ENCODE results near the gene REG4.

REG4 gene

DNA sequence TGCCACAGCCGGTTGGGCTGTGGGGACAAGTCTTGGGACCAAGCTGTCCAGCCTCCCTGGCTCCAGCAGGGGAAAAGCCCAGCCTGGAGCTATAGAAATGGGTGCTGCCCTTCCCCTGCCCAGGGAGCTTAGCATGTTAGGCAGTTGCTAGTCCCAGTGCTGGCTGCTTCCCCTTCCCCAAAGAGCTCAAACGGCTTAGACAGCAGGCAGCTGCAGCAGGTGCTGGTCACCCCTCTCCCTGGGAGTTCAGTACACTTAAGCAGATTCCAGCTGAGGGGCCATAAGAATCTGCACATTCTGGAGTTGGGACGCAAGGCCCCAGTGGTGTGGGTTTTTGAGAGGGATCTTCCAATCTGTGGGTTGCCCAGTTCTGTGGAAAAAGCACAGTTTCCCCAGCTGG lies 11.1 kb upstream of the REG4 start:
- no peak for DNase-seq (ENCODE audit: low read depth)
- TF ChIP-seq, protein P1, sequence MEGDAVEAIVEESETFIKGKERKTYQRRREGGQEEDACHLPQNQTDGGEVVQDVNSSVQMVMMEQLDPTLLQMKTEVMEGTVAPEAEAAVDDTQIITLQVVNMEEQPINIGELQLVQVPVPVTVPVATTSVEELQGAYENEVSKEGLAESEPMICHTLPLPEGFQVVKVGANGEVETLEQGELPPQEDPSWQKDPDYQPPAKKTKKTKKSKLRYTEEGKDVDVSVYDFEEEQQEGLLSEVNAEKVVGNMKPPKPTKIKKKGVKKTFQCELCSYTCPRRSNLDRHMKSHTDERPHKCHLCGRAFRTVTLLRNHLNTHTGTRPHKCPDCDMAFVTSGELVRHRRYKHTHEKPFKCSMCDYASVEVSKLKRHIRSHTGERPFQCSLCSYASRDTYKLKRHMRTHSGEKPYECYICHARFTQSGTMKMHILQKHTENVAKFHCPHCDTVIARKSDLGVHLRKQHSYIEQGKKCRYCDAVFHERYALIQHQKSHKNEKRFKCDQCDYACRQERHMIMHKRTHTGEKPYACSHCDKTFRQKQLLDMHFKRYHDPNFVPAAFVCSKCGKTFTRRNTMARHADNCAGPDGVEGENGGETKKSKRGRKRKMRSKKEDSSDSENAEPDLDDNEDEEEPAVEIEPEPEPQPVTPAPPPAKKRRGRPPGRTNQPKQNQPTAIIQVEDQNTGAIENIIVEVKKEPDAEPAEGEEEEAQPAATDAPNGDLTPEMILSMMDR (IDR thresholded peaks at IDR 0.05; ENCODE audit: low read depth, low read length, missing control alignments): no peak
- no peak overlapping the region for H3K4me3 ChIP-seq (ENCODE audit: low read depth, low read length)

DNA sequence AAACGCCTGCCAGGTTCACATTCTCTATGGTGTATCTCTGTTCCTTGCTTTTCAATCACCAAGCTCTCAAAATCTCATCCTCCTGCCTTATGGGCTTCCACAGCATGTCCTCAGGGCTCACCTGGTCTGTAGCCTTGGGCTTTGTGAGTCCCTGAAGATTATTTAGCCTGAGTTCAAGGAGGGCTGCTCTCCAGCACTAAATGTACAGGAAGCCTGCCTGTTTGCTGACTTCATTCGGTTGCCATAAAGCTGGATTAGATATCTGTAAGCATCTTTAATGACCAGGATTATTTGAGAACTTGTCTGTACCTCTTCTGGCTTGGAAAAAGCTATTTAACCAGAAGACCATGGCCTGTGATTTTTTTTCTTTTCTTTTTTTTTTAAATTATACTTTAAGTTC lies 6.9 kb upstream of the REG4 start:
- H3K4me3 ChIP-seq (ENCODE audit: low read depth, low read length): no peak overlapping the region
- TF ChIP-seq, protein P1 (IDR thresholded peaks at IDR 0.05; ENCODE audit: low read depth, low read length, missing control alignments): no peak
- no peak for DNase-seq (ENCODE audit: low read depth)

DNA sequence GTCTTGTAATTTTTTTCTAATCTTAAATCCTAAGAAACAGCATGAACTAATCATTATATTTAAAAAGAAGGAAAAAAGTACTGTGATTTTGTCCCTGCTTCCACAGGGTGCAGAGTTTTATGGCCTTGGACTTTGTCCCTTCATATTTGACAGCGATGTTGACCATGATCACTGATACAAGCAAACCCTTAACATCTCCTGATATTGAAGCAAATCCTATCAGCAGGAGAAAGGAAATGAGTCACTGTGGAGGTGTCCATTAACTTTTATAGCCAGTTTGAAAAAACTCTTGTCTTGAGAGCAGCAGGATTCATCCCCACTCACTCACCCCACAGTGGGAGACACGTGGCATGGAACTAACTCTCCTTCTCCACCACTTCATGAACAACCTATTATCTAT lies 5.1 kb upstream of the REG4 start:
- no peak for DNase-seq (ENCODE audit: low read depth)
- TF ChIP-seq, protein P1 (IDR thresholded peaks at IDR 0.05; ENCODE audit: low read depth, low read length, missing control alignments): no peak

DNA sequence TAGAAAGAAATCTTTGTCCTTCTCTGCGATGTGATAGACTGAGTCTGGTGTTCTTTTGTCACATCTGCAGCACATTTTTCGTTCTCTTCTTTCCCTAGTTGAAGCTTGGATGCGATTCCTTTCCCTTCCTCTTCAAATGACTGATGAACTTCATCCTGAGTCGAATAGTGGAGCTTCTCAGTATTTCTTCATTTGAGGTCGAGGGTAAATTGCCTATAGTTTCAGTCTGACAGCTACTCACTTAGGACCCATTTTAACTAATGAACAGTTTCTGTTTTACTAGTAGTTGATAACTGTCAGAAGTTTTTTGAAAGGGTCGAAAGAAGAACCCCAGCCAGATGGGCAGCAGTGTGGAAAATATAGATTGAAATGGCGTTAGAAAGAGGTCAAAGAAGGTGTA lies 4.7 kb upstream of the REG4 start:
- DNase-seq (ENCODE audit: low read depth): no peak
- H3K4me3 ChIP-seq (ENCODE audit: low read depth, low read length): no peak overlapping the region
- TF ChIP-seq, protein P1 (IDR thresholded peaks at IDR 0.05; ENCODE audit: low read depth, low read length, missing control alignments): no peak

More for the DNA sequence above, 5.1 kb upstream of the REG4 start:
- H3K4me3 ChIP-seq (ENCODE audit: low read depth, low read length): no peak overlapping the region

DNA sequence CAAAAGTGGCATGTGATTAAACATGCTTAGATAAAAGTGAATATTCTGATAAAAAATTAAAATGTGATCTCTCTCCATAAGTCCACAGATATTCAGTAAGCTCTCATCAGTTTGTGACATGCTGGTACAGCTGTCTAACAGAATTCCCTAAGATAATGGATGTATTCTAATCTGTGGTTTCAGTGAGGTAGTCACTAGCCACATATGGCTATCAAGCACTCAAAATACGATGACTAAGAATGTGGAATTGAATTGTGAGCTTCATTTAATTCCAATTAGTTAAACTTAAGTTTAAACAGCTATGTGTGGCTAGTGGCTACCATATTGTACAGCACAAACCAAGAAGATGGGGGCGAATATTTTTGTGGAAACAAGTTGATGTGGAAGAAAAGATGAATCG lies 4.1 kb upstream of the REG4 start:
- H3K4me3 ChIP-seq (ENCODE audit: low read depth, low read length): no peak overlapping the region
- DNase-seq (ENCODE audit: low read depth): no peak
- TF ChIP-seq, protein P1 (IDR thresholded peaks at IDR 0.05; ENCODE audit: low read depth, low read length, missing control alignments): no peak

DNA sequence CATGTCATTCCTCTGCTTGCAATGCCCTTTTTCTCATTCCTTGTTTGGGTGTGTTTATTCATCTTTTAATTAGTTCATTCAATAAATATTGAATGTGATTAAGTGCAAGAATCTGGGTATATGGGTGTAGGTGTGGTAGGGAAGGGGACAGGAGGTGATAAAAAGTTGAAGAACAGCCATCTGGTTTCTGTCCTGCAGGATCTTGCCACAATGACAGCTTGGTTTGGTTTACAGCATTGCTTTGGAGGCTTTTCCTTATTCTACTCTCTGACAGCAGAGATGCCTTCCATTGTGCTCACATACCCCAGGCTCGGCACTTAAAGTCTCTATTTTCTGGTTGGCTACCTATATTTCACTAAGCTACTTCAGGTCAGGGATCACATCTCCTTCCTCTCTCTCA lies 3.0 kb upstream of the REG4 start:
- H3K4me3 ChIP-seq (ENCODE audit: low read depth, low read length): no peak overlapping the region
- no peak for DNase-seq (ENCODE audit: low read depth)
- TF ChIP-seq, protein P1 (IDR thresholded peaks at IDR 0.05; ENCODE audit: low read depth, low read length, missing control alignments): no peak

DNA sequence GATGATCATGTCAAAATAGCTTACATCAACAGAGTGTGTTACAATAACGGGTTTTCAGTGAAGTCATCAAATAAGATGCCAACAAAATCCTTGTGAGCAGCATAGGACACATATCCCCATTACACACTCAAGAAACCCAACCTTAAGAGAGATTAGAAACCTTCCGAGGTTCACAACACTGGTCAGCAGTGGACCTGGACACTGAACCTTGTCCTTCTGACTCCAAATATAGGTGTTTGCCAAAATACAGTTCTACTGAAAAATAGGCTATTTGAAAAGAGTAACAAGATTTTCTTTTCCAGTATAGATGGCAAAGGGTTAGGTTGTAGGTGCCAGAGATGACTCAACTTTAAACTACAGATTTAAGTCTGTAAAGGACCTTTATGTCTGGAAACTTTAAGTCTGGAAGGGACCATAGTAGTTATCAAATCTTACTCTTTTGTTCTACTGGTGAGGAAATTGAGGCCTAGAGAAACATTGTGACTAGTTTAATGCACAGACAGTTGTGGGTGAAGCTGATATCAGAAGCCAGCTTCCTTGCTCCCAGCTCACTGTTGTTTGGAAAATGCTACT lies 811 bp upstream of the REG4 start:
- TF ChIP-seq, protein P1 (IDR thresholded peaks at IDR 0.05; ENCODE audit: low read depth, low read length, missing control alignments): no peak
- no peak overlapping the region for H3K4me3 ChIP-seq (ENCODE audit: low read depth, low read length)
- no peak for DNase-seq (ENCODE audit: low read depth)

Measured in GM12864 (cell line).